HG03280 (cell line): Measurements from ENCODE around the gene RPIA.
A peak's percentile ranks its signal among the peaks of the same experiment; 100 is the strongest.

Experiments used
- ATAC-seq: cut with Tn5 transposase; IDR thresholded peaks from one replicate; pipeline ENCODE4 v1.9.1; 2021; ENCODE audit warnings: mild to moderate bottlenecking, moderate library complexity; ENCODE audit not compliant: unreplicated experiment

Gene RPIA

GRCh38 chr2:88683160-88684021 is 8.1 kb upstream of the RPIA start:
- no peak for ATAC-seq

- ATAC-seq: no peak
Observed at GRCh38 chr2:88684519-88684918, 7.0 kb upstream of the RPIA start.

GRCh38 chr2:88686320-88686719 is 5.2 kb upstream of the RPIA start:
- ATAC-seq: no peak

GRCh38 chr2:88687384-88687783 is 4.1 kb upstream of the RPIA start:
- ATAC-seq: no peak

- peak; percentile 28 for ATAC-seq
Observed at GRCh38 chr2:88690591-88691338, 708 bp upstream of the RPIA start.

- no peak for ATAC-seq
Observed at GRCh38 chr2:88692187-88692586, 714 bp downstream of the RPIA start.

GRCh38 chr2:88693911-88694414 is 2.5 kb downstream of the RPIA start:
- no peak for ATAC-seq

- no peak for ATAC-seq
Observed at GRCh38 chr2:88696611-88697010, 5.1 kb downstream of the RPIA start.

- no peak for ATAC-seq
Observed at GRCh38 chr2:88697370-88698026, 6.0 kb downstream of the RPIA start.

- no peak for ATAC-seq
Observed at GRCh38 chr2:88698027-88698413, 6.5 kb downstream of the RPIA start.

- no peak for ATAC-seq
Observed at GRCh38 chr2:88698498-88699233, 7.2 kb downstream of the RPIA start.

- ATAC-seq: no peak
Observed at GRCh38 chr2:88707003-88707402, 15.5 kb downstream of the RPIA start.

GRCh38 chr2:88709181-88709631 is 17.7 kb downstream of the RPIA start:
- no peak for ATAC-seq

- ATAC-seq: no peak
Observed at GRCh38 chr2:88711289-88711688, 19.8 kb downstream of the RPIA start.

- no peak for ATAC-seq
Observed at GRCh38 chr2:88711897-88712296, 20.4 kb downstream of the RPIA start.

- ATAC-seq: no peak
Observed at GRCh38 chr2:88713408-88713807, 21.9 kb downstream of the RPIA start.

GRCh38 chr2:88714667-88715066 is 23.2 kb downstream of the RPIA start:
- ATAC-seq: no peak

- ATAC-seq: no peak
Observed at GRCh38 chr2:88720399-88720798, 28.9 kb downstream of the RPIA start.

- no peak for ATAC-seq
Observed at GRCh38 chr2:88721268-88721667, 29.8 kb downstream of the RPIA start.

GRCh38 chr2:88724643-88725332 is 33.3 kb downstream of the RPIA start:
- no peak for ATAC-seq
